ENCODE measurements around the gene ADCY10.
"Not testable (repeated sequence)": the region's sequence is repeated elsewhere in the genome, so short reads cannot be mapped to it uniquely, and the experiment has no call there.

The ADCY10 gene

DNA sequence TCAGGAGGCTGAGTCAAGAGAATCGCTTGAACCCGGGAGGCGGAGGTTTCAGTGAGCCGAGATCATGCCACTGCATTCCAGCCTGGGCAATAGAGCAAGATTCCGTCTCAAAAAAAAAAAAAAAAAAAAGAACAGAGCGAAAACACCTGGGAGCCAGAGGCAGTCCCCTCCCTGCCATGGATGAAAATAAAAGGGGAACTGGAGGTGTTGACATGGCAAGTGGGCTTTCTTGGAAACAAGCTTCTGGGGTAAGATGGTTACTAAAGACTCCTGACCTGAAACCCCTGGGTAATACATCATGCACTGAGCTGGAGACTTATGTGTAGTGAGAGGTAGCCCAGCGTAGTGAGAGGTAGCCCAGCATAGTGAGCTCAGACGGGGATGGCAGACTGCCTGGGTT, 31.6 kb downstream of the ADCY10 start:
- no peak for FAIRE-seq

DNA sequence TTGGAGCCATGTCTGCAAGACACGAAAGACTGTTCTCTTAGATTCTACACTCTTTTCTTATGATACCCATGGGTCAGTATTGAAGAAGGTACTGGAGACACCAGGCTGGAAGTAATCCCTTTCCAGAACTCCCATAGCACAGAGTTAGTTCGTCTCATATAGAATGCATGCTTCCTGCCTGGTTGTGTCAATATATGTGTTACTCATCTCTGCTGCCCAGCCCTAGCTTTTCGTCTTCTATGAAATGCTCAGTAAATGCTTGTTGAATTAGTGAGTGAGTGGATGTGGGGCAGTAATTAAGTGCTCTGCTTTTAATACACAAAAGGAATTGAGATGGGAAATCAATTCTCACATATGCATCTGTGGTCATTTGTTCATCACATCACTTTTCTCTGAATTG, 32.1 kb downstream of the ADCY10 start:
- FAIRE-seq: no peak

DNA sequence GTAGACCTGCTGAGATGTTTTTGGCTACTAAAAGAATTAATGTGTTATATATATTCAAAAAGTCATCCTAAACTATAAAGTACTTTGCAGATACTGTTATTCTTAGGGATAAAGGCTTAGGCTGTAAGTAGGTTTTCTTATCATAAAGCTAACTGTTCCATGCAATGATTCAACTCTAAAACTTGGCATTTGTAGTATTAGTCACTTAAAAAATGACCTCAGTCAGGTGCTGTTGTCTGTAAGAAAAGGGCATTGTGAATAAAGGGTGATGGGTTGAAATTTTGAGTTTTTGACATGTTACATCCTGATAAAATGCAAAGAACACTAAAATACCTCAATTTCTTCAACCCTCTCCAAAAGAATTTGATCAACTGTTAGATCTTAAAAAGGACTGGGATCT, 32.9 kb downstream of the ADCY10 start:
- no peak for FAIRE-seq

DNA sequence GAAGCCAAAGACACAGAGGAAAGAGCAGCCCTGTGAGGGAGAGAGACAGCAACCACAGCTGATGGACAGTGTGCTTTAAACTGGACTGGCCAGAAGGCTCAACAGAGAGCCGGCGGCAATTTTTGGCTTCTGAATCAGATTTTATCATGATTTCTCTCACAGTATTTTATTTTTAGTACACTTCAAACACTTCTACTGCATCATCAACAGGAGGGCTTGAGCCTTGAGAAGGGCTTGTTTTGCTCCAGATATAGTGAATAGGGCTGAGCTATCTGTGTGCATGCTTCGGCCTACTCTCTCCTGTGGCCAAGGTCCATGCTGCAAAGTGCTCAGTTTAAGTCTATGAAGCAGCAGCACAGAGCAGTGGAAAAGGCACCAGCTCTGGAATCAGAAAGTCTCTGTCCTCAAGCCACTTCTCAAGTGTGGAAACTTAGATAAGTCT, 33.3 kb downstream of the ADCY10 start:
- FAIRE-seq: no peak

DNA sequence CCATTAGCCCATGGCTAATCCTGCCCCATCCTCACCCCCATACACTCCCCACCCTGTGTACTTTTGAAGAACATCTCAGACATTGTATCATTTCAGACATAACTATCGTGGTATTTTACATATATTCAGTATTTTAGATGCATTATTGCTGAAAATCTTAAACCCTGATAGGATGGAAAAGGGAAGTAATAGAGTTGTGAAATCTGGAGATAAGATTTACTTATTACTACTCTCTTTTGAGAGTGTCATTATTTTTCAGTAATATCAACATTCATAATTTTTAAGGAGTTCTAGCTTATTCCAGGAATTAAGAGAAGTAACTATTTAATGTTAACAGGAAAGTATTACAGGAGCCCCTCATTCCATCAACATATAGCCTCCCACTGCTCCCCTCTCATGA, 34.4 kb downstream of the ADCY10 start:
- no peak for FAIRE-seq

DNA sequence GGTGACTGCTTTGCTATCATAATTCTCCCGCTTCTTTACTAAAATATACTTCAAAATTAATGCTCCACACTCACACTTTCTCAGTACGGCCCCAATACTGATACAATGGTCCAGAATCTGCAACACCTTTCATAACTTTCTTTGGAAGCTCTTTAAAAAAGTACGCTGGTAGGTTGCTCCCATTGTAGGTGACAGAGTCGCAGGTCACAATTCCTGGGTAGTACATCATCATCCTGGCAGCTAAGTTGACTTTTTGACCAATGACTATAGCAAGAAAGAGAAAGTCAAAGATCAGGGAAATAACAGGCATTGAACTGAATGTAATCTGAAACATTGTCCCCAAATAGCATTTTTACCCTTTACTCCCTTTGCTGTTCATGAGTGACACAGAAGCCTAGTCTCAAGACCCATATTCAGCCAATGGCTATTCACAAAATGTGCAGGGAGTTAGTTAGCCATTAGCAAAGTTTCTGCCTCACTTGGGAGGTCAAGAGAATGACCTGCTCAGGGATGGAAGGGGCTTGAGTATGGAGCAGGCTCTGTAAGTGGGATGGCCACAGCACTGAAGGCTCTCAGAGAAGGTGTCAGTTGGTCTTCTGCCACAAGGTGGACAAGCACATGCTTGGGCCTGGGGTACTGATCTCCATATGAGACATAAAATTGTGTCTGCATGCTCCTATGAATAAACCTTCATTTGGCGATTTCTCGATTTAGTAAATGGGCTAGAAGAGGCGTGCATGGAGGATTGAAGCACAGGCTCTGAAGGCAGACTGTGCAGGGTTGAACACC, 35.4 kb downstream of the ADCY10 start:
- FAIRE-seq: no peak

DNA sequence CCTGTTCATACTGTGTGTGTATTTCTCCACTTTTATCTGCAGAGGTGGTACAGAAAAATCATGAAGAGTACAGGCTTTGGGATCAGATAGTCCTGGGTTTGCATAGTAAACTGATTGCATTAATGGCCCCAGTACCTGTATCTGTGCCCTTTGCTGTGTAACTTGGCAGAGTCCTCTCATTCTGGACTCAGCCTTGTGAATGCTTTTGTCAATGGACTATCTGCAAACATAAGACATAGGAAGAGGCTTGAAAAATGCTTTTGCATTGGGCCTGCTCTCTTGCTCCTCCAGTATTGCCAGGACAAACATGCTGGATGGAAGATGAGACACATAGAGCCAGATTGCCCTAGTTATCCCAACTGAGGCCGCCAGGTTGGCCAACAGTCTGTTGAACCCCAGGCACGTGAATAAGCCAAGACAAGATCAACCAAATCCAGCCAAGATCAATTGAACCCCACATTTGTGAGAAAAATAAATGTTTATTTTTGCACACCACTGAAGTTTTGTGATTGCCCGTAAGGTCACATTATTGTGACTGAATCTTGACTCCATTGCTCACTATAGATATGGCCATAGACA, 37.2 kb downstream of the ADCY10 start:
- FAIRE-seq: no peak

DNA sequence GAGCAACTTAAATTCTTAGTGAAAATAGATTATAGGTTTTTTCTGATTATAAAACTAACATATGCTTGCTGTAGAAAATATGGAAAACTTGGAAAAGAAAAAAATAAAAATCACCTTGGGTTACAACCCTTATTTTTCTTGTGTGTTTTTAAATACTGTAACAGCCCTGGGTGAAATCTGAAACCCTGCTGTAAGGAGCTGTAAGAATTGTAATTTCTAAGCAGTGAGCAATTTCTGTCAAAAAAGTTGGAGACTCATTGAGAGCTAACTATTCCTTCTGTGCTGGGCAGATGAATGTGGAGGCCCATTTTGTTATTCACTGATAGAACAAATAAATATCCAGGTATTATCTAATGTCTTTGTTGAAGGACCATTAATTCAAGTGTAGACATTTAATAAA, 42.6 kb downstream of the ADCY10 start:
- no peak for FAIRE-seq

DNA sequence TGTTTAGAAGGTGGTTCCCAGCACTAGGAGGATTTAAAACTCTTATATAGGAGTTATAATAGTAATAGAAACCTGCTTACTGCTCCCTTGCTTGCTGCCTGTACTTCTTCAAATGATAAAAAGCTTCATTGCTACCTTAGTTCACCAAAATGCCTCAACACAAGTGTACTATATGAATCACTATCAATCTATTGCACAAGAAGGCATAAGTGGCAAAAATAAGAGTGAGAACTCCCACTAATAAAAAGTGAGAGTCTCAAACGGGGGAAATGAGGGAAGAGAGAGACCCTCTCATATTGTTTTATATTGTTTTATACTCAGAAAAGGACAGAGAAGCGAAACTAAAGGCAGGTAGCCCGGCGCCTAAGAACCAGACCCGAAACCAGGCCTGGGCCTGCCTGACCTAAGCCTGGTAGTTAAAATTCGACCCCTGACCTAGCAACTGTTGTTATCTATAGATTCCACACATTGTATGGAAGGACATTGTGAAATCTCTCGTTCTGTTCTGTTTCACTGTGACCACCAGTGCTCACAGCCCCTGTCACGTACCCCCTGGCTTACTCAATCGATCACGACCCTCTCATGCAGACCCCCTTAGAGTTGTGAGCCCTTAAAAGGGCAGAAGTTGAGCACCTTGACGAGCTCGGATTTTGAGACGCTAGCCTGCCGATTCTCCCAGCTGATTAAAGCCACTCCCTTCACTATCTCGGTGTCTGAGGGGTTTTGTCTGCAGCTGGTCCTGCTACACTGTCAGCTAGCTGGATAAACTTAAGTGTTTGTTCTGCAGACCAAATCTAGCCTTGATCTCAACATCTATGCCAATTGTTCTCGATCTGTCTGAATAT, 44.6 kb downstream of the ADCY10 start:
- not testable (repeated sequence) for FAIRE-seq

DNA sequence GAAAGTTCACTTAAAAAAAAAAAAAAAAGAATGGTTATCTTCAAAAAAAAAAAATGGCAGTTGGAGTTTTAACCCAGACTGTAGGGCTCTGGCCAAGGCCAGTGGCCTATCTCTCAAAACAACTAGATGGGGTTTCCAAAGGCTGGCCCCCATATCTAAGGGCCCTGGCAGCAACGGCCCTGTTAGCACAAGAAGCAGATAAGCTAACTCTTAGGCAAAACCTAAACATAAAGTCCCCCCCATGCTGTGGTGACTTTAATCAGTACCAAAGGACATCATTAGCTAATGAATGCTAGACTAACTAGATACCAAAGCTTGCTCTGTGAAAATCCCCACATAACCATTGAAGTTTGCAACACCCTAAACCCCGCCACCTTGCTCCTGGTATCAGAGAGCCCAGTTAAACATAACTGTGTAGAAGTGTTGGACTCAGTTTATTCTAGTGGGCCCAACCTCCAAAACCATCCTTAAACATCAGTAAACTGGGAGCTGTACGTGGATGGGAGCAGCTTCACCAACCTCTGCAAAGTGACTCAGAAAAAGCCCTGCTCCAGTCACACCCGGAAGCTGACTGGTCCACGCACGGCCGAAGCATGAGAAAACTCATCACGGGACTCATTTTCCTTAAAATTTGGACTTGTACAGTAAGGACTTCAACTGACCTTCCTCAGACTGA, 47.1 kb downstream of the ADCY10 start:
- FAIRE-seq: not testable (repeated sequence)

DNA sequence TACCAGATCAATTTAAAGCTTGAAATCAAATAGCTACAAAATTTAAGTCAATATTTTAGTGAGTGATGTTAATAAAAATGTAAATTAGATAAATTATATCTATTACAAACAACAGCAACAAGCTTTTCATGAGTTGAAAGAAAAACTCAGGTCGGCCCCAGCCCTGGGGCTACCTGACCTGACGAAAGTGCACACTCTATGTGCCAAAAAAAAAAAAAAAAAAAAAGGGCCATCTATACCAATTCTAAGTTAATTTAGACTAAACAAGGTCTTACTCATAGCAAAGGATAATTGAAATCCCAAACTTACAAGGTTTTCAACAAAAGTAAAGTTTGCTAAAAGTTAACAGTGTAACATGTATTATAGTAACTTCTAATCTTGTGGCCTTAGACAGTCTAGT, 47.6 kb downstream of the ADCY10 start:
- FAIRE-seq: not testable (repeated sequence)

DNA sequence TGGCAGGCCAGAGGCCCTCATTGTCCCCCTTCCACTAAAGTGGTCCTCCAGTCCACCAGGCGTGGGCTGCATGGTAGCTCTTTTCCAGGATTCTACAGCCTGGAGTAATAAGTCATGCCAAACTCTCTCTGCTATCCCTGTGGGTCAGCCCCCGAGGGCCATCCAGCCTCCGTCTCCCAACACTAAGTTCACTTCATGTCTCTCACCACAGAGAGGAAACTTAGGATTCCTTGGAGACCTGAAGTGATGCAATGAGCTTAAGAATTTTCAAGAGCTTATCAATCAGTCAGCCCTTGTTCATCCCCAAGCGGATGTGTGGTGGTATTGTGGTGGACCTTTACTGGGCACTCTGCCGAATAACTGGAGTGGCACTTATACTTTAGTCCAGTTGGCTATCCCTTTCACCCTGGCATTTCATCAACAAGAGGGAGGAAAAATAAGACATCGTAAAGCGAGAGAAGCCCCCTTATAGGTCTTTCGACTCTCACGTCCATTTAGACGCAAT, 48.1 kb downstream of the ADCY10 start:
- FAIRE-seq: not testable (repeated sequence)

DNA sequence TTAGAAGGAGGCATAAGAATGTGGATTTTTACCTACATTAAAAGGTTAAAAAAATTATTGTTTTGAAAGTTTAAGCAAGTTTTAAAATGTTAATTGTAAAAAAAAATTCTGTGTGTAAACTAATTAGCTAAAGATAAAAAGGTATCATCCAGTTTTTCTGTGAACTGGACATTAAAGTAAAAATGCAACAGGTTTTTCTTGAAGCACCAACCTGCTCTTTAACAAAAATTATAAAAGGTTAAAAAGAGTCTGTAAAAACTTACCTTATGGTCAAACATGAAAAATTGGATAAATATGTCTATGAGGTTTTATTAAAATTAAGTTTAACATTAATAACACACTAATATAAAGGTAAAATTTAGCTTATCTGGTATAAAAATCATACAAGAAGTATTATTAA, 48.7 kb downstream of the ADCY10 start:
- FAIRE-seq: not testable (repeated sequence)

DNA sequence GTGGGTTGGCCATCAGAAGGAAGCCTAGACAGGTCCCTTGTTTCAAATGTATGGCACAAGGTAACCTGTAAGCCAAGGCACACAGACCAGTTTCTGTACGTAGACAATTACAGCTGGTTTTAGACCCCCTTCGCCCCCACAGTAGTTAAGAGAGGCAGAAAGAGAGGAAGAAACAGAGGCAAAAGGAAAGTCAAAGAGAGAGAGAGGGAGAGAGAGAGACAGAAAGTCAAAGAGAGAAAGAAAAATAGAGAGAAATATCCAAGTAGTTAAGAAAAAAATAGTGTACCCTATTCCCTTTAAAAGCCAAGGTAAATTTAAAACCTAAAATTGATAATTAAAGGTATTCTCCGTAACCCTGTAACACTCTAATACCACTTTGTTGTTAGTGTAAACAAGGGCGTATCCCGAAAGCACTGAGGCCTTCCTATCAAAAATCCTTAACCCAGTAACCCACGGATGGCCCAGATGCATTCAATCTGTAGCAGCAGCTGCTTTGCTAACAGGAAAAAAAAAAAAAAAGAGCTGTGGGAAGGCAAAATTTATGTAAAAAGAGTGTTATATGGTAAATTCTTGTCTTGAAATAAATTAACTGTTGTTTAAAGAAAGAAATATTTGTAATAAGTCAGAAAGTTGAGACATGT, 49.4 kb downstream of the ADCY10 start:
- no peak for FAIRE-seq

DNA sequence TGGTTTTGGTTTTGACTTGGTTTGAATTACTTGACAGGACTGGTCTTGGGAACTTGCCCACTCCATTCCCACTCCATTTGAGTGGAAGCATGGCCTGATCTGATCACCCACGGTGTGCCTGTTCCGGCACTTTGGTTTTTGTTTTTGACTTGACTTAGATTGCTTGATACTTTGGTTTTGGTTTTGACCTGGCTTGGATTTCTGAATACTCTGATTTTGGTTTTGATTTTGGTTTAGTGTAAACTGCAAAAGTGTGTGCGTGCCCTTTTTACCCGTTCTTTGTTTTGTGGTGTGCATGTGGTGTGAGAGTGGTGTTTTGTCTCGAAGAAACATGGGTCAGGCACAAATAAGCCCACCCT, 50.0 kb downstream of the ADCY10 start:
- FAIRE-seq: no peak

DNA sequence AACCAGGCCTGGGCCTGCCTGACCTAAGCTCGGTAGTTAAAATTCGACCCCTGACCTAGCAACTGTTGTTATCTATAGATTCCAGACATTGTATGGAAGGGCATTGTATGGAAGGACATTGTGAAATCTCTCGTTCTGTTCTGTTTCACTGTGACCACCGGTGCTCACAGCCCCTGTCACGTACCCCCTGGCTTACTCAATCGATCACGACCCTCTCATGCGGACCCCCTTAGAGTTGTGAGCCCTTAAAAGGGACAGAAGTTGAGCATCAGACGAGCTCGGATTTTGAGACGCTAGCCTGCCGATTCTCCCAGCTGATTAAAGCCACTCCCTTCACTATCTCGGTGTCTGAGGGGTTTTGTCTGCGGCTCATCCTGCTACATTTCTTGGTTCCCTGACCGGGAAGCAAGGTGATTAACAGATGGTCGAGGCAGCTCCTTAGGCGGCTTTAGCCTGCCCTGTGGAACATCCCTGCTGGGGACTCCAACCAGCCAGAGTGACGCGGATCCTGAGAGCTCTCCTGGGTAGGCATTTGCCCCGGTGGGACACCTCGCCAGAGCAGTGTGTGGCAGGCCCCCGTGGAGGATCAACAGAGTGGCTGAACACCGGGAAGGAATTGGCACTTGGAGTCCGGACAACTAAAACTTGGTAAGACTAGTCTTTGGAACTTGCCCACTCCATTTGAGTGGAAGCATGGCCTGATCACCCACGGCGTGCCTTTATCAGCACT, 50.6 kb downstream of the ADCY10 start:
- FAIRE-seq: not testable (repeated sequence)

DNA sequence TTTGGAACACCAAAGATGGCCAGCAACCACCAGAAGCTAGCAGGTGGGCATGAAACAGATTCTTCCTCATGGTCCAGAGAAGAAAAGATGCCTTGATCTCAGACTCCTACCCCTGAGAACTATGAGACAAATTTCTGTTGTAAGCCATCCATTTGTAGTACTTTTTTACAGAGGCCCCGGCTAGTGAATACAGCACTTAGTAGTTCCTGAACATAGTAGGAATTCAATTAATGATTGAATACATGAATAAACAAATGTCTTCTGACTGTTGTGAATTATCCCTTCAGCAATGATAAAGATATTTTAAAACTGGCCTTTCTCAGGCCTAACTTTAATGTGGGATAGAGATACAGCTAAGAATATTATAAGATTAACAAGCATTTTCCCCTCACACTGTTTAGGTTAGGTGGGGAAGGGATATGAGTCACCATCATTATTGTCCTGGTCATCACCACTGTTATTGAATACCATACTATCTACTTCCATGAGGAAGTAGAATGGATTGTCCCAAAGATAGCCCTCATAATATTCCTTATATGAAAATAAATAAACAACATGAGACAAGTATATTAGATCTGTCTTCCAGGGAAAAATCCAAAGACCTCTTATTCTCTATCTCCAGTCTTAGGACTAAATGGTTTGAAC, 51.4 kb downstream of the ADCY10 start:
- FAIRE-seq: no peak

DNA sequence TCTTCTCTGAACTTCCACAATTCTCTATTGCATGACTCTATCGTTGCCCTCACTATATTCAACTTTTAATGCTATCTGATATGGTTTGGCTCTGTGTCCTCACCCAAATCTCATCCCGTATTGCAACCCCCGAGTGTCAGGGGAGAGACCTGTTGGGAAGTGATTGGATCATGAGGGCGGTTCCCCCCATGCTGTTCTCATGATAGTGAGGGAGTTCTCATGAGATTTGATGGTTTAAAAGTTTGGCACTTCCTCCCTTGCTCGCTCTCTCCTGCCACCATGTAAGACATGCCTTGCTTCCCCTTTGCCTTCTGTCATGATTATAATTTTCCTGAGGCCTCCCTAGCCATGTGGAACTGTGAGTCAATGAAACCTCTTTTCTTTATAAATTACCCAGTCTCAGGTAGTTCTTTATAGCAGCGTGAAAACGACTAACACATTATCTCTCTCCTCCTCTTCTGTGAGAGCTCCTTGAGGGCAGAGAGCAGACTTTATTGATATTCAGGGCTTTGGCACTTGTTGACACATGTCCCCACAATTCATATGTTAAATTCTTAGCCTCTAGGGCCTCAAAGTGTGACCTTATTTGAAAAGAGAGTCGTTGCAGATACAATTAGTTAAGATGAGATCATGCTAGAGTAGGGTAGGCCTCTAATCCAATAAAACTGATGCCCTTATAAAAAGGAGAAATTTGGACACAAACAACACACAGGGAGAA, 52.1 kb downstream of the ADCY10 start:
- FAIRE-seq: no peak

DNA sequence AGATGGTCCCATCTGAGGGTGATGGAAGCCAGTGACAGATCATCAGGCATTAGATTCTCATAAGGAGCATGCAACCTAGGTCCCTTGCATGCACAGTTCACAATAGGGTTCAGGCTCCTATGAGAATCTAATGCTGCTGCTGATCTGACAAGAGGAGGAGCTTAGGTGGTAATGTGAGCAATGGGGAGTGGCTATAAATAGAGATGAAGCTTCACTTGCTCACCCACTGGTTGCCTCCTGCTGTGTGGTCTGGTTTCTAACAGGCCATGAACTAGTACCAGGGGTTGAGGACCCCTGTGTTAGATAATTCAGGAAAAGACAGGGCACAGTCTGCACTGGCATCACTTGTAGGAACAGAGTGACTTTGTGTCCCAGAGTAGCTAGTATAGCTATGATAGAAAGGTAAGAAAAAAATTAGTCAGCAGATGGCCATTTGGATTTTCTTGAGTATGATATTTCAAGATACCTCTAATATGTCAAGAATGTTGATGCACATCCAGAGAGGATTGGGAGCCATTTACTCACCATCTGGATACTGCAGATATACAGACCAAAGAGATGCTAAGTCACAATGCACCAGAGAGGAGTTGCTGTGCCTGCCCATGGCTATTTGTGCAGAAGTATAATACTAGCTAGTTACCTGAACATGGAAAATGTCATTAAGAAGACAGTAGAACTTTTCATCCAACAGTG, 53.6 kb downstream of the ADCY10 start:
- FAIRE-seq: no peak

Data from G401.6 (cell line).